Measurements from ENCODE around the gene MTCL1. TPM values are rescaled to one million over a fixed set of nuclear protein-coding genes. Genes with fewer than 3 reads are reported as not detected.

Gene MTCL1
- polyA plus RNA-seq, 2 donors, result 4.4 to 6.5 TPM

- H3K27ac ChIP-seq (ENCODE audit: low read depth in 2 of 2, low read length in 1 of 2), result no peak overlapping the region
- no peak overlapping the region for H3K4me3 ChIP-seq (ENCODE audit: low read depth in 1 of 2, low read length in 2 of 2)
- 84 to 85% methylated on average over 9 of the region's 9 CpGs for WGBS, 2 donors
- no peaks in the 10 kb centered on the region for H3K9me3 ChIP-seq (ENCODE audit: control insufficient read depth in 2 of 2, insufficient read depth in 1 of 2, low read depth in 1 of 2, low read length in 1 of 2)
- no peaks in the 10 kb centered on the region for H3K4me1 ChIP-seq (ENCODE audit: control insufficient read depth in 2 of 2, insufficient read depth in 2 of 2, low read length in 1 of 2)
- H3K27me3 ChIP-seq (ENCODE audit: control insufficient read depth in 1 of 2, insufficient read depth in 2 of 2, low read length in 2 of 2), result no peaks in the 10 kb centered on the region
- peaks cover 0 to 4% of the 10 kb centered on the region in 2 donors for H3K36me3 ChIP-seq (ENCODE audit: control insufficient read depth in 2 of 2, insufficient read depth in 2 of 2, low read length in 1 of 2)
Measured at GRCh38 chr18:8721094-8721669, 15.8 kb downstream of the MTCL1 start.

- no peaks in the 10 kb centered on the region for H3K9me3 ChIP-seq (ENCODE audit: control insufficient read depth in 2 of 2, insufficient read depth in 1 of 2, low read depth in 1 of 2, low read length in 1 of 2)
- WGBS, 2 donors, result 85 to 89% methylated on average over 4 to 5 of the region's 5 CpGs
- peaks cover 0 to 4% of the 10 kb centered on the region in 2 donors for H3K36me3 ChIP-seq (ENCODE audit: control insufficient read depth in 2 of 2, insufficient read depth in 2 of 2, low read length in 1 of 2)
- no peak overlapping the region for H3K27ac ChIP-seq (ENCODE audit: low read depth in 2 of 2, low read length in 1 of 2)
- no peaks in the 10 kb centered on the region for H3K4me1 ChIP-seq (ENCODE audit: control insufficient read depth in 2 of 2, insufficient read depth in 2 of 2, low read length in 1 of 2)
- no peak overlapping the region for H3K4me3 ChIP-seq (ENCODE audit: low read depth in 1 of 2, low read length in 2 of 2)
- H3K27me3 ChIP-seq (ENCODE audit: control insufficient read depth in 1 of 2, insufficient read depth in 2 of 2, low read length in 2 of 2), result no peaks in the 10 kb centered on the region
Measured at GRCh38 chr18:8721716-8722115, 16.4 kb downstream of the MTCL1 start.

DNA sequence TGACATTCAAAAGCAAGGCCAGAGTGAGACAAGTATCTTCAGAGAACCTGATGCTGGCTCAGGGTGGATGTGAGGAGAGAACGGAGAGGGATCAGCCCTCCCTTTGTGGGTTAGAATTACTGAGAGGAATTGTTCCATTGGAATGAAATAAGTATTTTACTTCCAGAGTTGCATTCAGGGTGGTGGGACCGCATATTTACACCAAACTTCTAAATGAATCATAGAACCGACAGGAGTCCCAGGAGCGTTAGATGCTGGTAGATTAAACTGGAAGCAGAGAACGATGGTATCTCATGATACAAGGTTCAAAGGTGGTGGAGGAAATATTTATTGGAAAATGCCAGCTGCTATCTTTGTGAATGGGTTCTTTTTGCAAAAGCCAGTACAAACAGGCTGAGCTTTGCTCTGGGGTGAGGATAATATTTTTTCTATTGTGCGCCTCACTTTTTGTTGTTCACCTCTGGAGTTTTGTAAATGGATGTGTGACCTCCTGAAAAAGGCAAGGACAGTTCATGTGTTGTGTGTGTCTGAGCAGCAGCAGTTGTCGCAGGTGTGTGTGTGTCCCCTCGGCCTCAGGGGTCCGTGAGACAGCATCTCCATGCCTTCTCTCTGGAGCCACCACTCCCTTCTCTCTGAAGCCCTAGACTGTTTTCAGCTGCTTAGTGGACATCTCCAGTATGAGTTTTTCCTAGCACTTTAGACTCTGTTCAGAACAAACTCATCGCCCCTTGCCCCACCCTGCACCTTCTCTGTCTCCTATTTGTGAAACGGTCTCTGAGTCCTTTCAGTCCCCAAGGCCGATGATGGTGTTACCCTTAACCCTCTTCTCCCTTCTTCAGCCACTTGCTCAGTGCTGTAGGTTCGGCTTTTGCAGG is 17.8 kb downstream of the MTCL1 start:
- WGBS, 2 donors, result 79 to 92% methylated on average over 13 of the region's 13 CpGs
- H3K27ac ChIP-seq (ENCODE audit: low read depth in 2 of 2, low read length in 1 of 2), result no peak overlapping the region
- no peak overlapping the region for H3K4me3 ChIP-seq (ENCODE audit: low read depth in 1 of 2, low read length in 2 of 2)

DNA sequence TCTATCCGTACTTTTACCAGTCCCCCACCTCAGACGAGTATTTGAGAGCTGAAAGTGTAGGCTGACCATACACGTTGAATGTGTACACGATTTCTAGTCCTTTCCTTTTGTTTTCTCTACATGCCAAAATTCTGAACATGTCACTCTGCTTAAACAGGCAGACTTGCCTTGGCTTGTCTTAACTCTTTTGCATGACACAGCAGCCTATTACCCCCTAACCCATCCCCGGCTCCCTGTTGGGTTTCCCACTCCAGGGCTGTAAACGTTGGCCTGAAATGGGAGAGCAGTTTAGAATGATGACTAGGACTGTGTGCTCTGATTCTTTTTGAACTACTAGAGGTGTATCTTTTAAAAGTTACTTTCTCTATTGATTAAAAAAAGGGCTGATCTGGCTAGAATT is 19.1 kb downstream of the MTCL1 start:
- no peaks in the 10 kb centered on the region for H3K9me3 ChIP-seq (ENCODE audit: control insufficient read depth in 2 of 2, insufficient read depth in 1 of 2, low read depth in 1 of 2, low read length in 1 of 2)
- no peaks in the 10 kb centered on the region for H3K27me3 ChIP-seq (ENCODE audit: control insufficient read depth in 1 of 2, insufficient read depth in 2 of 2, low read length in 2 of 2)
- 57 to 58% methylated on average over 6 of the region's 6 CpGs for WGBS, 2 donors
- no peak overlapping the region for H3K4me3 ChIP-seq (ENCODE audit: low read depth in 1 of 2, low read length in 2 of 2)
- no peaks in the 10 kb centered on the region for H3K4me1 ChIP-seq (ENCODE audit: control insufficient read depth in 2 of 2, insufficient read depth in 2 of 2, low read length in 1 of 2)
- peaks cover 0 to 4% of the 10 kb centered on the region in 2 donors for H3K36me3 ChIP-seq (ENCODE audit: control insufficient read depth in 2 of 2, insufficient read depth in 2 of 2, low read length in 1 of 2)
- no peak overlapping the region for H3K27ac ChIP-seq (ENCODE audit: low read depth in 2 of 2, low read length in 1 of 2)

More for the DNA sequence above, 17.8 kb downstream of the MTCL1 start:
- peaks cover 0 to 4% of the 10 kb centered on the region in 2 donors for H3K36me3 ChIP-seq (ENCODE audit: control insufficient read depth in 2 of 2, insufficient read depth in 2 of 2, low read length in 1 of 2)
- H3K27me3 ChIP-seq (ENCODE audit: control insufficient read depth in 1 of 2, insufficient read depth in 2 of 2, low read length in 2 of 2), result no peaks in the 10 kb centered on the region
- H3K9me3 ChIP-seq (ENCODE audit: control insufficient read depth in 2 of 2, insufficient read depth in 1 of 2, low read depth in 1 of 2, low read length in 1 of 2), result no peaks in the 10 kb centered on the region
- no peaks in the 10 kb centered on the region for H3K4me1 ChIP-seq (ENCODE audit: control insufficient read depth in 2 of 2, insufficient read depth in 2 of 2, low read length in 1 of 2)

- no peaks in the 10 kb centered on the region for H3K4me1 ChIP-seq (ENCODE audit: control insufficient read depth in 2 of 2, insufficient read depth in 2 of 2, low read length in 1 of 2)
- 84 to 99% methylated on average over 5 to 17 of the region's 17 CpGs for WGBS, 2 donors
- H3K27me3 ChIP-seq (ENCODE audit: control insufficient read depth in 1 of 2, insufficient read depth in 2 of 2, low read length in 2 of 2), result no peaks in the 10 kb centered on the region
- H3K9me3 ChIP-seq (ENCODE audit: control insufficient read depth in 2 of 2, insufficient read depth in 1 of 2, low read depth in 1 of 2, low read length in 1 of 2), result no peaks in the 10 kb centered on the region
- H3K27ac ChIP-seq (ENCODE audit: low read depth in 2 of 2, low read length in 1 of 2), result no peak overlapping the region
- peaks cover 0 to 2% of the 10 kb centered on the region in 2 donors for H3K36me3 ChIP-seq (ENCODE audit: control insufficient read depth in 2 of 2, insufficient read depth in 2 of 2, low read length in 1 of 2)
- H3K4me3 ChIP-seq (ENCODE audit: low read depth in 1 of 2, low read length in 2 of 2), result no peak overlapping the region
Measured at GRCh38 chr18:8726281-8726680, 20.9 kb downstream of the MTCL1 start.

- Histone ChIP-seq H3K36me3 (ENCODE audit: control insufficient read depth in 2 of 2, insufficient read depth in 2 of 2, low read length in 1 of 2) (no peaks in the 10 kb centered on the region), H3K27me3 (ENCODE audit: control insufficient read depth in 1 of 2, insufficient read depth in 2 of 2, low read length in 2 of 2) (no peaks in the 10 kb centered on the region), H3K9me3 (ENCODE audit: control insufficient read depth in 2 of 2, insufficient read depth in 1 of 2, low read depth in 1 of 2, low read length in 1 of 2) (no peaks in the 10 kb centered on the region), H3K4me1 (ENCODE audit: control insufficient read depth in 2 of 2, insufficient read depth in 2 of 2, low read length in 1 of 2) (no peaks in the 10 kb centered on the region), H3K4me3 (ENCODE audit: low read depth in 1 of 2, low read length in 2 of 2) (no peak overlapping the region), H3K27ac (ENCODE audit: low read depth in 2 of 2, low read length in 1 of 2) (no peak overlapping the region)
- WGBS, 2 donors, result 92% methylated on average over 4 of the region's 4 CpGs
Measured at GRCh38 chr18:8726963-8727705, 21.8 kb downstream of the MTCL1 start.

DNA sequence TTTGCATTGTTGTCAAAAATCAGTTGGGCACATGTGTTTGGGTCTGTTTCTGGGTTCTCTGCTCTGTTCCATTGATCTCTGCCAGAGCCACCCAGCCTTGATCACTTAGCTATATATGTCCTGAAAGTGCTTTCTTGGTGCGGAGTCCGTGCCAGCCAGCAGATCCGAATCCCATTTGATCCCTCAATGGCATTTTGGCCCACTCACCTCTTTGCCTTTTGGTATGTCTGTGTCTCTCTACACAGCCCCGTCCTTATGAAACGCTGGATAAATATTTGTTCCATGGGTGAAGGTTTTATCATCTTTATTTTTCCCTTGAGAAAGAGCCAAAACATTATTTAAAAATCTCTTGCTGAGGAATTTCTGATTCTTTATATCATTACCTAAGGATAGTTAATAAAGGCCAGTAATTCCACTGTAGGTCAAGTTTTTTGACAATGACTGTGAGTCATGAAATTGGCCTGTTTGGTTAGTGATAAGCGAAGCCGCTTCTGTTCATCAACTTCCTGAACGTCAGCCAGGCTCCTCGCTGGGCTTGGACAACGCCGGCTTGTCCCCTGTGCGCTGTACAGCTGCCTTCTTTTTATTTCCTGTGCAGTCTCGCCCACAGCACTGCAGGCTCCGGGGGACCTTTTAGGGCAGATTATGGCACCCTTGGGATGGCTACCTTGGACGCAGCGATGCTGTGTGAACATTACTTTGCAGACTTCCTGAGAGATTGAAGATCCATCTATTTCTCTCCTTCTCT is 24.9 kb downstream of the MTCL1 start:
- WGBS, 2 donors, result 39 to 53% methylated on average over 16 of the region's 16 CpGs
- Histone ChIP-seq H3K27me3 (ENCODE audit: control insufficient read depth in 1 of 2, insufficient read depth in 2 of 2, low read length in 2 of 2) (no peaks in the 10 kb centered on the region), H3K4me3 (ENCODE audit: low read depth in 1 of 2, low read length in 2 of 2) (no peak overlapping the region), H3K36me3 (ENCODE audit: control insufficient read depth in 2 of 2, insufficient read depth in 2 of 2, low read length in 1 of 2) (no peaks in the 10 kb centered on the region), H3K4me1 (ENCODE audit: control insufficient read depth in 2 of 2, insufficient read depth in 2 of 2, low read length in 1 of 2) (peaks cover 0 to 2% of the 10 kb centered on the region in 2 donors), H3K27ac (ENCODE audit: low read depth in 2 of 2, low read length in 1 of 2) (no peak overlapping the region), H3K9me3 (ENCODE audit: control insufficient read depth in 2 of 2, insufficient read depth in 1 of 2, low read depth in 1 of 2, low read length in 1 of 2) (no peaks in the 10 kb centered on the region)

- 86 to 90% methylated on average over 22 of the region's 22 CpGs for WGBS, 2 donors
- no peaks in the 10 kb centered on the region for H3K36me3 ChIP-seq (ENCODE audit: control insufficient read depth in 2 of 2, insufficient read depth in 2 of 2, low read length in 1 of 2)
- H3K4me1 ChIP-seq (ENCODE audit: control insufficient read depth in 2 of 2, insufficient read depth in 2 of 2, low read length in 1 of 2), result peaks cover 0 to 2% of the 10 kb centered on the region in 2 donors
- no peak overlapping the region for H3K4me3 ChIP-seq (ENCODE audit: low read depth in 1 of 2, low read length in 2 of 2)
- H3K27me3 ChIP-seq (ENCODE audit: control insufficient read depth in 1 of 2, insufficient read depth in 2 of 2, low read length in 2 of 2), result no peaks in the 10 kb centered on the region
- no peaks in the 10 kb centered on the region for H3K9me3 ChIP-seq (ENCODE audit: control insufficient read depth in 2 of 2, insufficient read depth in 1 of 2, low read depth in 1 of 2, low read length in 1 of 2)
- no peak overlapping the region for H3K27ac ChIP-seq (ENCODE audit: low read depth in 2 of 2, low read length in 1 of 2)
Measured at GRCh38 chr18:8732442-8733360, 27.3 kb downstream of the MTCL1 start.

Data from esophagus (tissue), 2 donors.